SIG-M5 (cell line): ENCODE results near the gene SFR1.
"Not testable (repeated sequence)": the region's sequence is repeated elsewhere in the genome, so short reads cannot be mapped to it uniquely, and the experiment has no call there.

Source experiments
- DNase-seq: peaks from one replicate; lab custom pipeline; 2025; lab: John Stamatoyannopoulos, UW

The SFR1 gene

GRCh38 chr10:104174136-104174535 is 52.2 kb downstream of the SFR1 start:
- DNase-seq: not testable (repeated sequence)
